ENCODE results near the gene KIF6. TPM values are rescaled to one million over a fixed set of nuclear protein-coding genes. Genes with fewer than 3 reads are reported as not detected.

Gene KIF6
- total RNA-seq, 1 donor from 2014 or later, result not detected

GRCh38 chr6:39553860-39554802 lies 171.1 kb downstream of the KIF6 start:
- DNase-seq (no peak), ATAC-seq (ENCODE audit: low read depth) (no peak)
- H3K27me3 Mint-ChIP-seq, result peaks cover 22% of the 10 kb centered on the region
- no peak overlapping the region for H3K27ac Mint-ChIP-seq
- intact Hi-C loops (cut with micrococcal nuclease), result no loop called here
- H3K4me3 Mint-ChIP-seq, result no peak overlapping the region
- POLR2A ChIA-PET, result no interaction called here
- TF ChIP-seq CTCF (IDR thresholded peaks at IDR 0.05), result no peak
- no peaks in the 10 kb centered on the region for H3K36me3 Mint-ChIP-seq (ENCODE audit: low read depth)
- H3K9me3 Mint-ChIP-seq, result no peaks in the 10 kb centered on the region
- no peaks in the 10 kb centered on the region for H3K4me1 Mint-ChIP-seq
- CTCF ChIA-PET, result no interaction called here

GRCh38 chr6:39553029-39553428 lies 172.2 kb downstream of the KIF6 start:
- H3K27ac Mint-ChIP-seq, result no peak overlapping the region
- H3K4me1 Mint-ChIP-seq, result no peaks in the 10 kb centered on the region
- POLR2A ChIA-PET, result no interaction called here
- TF ChIP-seq CTCF (IDR thresholded peaks at IDR 0.05), result no peak
- intact Hi-C loops (cut with micrococcal nuclease), result no loop called here
- no peaks in the 10 kb centered on the region for H3K9me3 Mint-ChIP-seq
- no peak for DNase-seq
- CTCF ChIA-PET, result no interaction called here
- ATAC-seq (ENCODE audit: low read depth), result no peak
- H3K36me3 Mint-ChIP-seq (ENCODE audit: low read depth), result no peaks in the 10 kb centered on the region
- peaks cover 22% of the 10 kb centered on the region for H3K27me3 Mint-ChIP-seq
- H3K4me3 Mint-ChIP-seq, result no peak overlapping the region

GRCh38 chr6:39550191-39550590 lies 175.0 kb downstream of the KIF6 start:
- Mint-ChIP-seq H3K27me3 (peaks cover 20% of the 10 kb centered on the region), H3K27ac (no peak overlapping the region), H3K4me3 (no peak overlapping the region), H3K9me3 (no peaks in the 10 kb centered on the region), H3K36me3 (ENCODE audit: low read depth) (no peaks in the 10 kb centered on the region), H3K4me1 (no peaks in the 10 kb centered on the region)
- intact Hi-C loops (cut with micrococcal nuclease), result no loop called here
- ChIA-PET CTCF (no interaction called here), POLR2A (no interaction called here)
- no peak for ATAC-seq (ENCODE audit: low read depth)
- no peak for DNase-seq
- no peak for TF ChIP-seq CTCF (IDR thresholded peaks at IDR 0.05)

GRCh38 chr6:39546731-39547130 lies 178.5 kb downstream of the KIF6 start:
- no peak for ATAC-seq (ENCODE audit: low read depth)
- no peak for TF ChIP-seq CTCF (IDR thresholded peaks at IDR 0.05)
- Mint-ChIP-seq H3K36me3 (ENCODE audit: low read depth) (no peaks in the 10 kb centered on the region), H3K4me1 (no peaks in the 10 kb centered on the region), H3K4me3 (no peak overlapping the region), H3K9me3 (no peaks in the 10 kb centered on the region), H3K27ac (no peak overlapping the region), H3K27me3 (peaks cover 11% of the 10 kb centered on the region)
- intact Hi-C loops (cut with micrococcal nuclease), result no loop called here
- no peak for DNase-seq
- CTCF ChIA-PET, result no interaction called here
- POLR2A ChIA-PET, result no interaction called here

- no peak for DNase-seq
- ChIA-PET CTCF (no interaction called here), POLR2A (no interaction called here)
- intact Hi-C loops (cut with micrococcal nuclease), result no loop called here
- ATAC-seq (ENCODE audit: low read depth), result no peak
- Mint-ChIP-seq H3K27ac (no peak overlapping the region), H3K36me3 (ENCODE audit: low read depth) (no peaks in the 10 kb centered on the region), H3K9me3 (no peaks in the 10 kb centered on the region), H3K4me1 (no peaks in the 10 kb centered on the region), H3K4me3 (no peak overlapping the region), H3K27me3 (peaks cover 3% of the 10 kb centered on the region)
- no peak for TF ChIP-seq CTCF (IDR thresholded peaks at IDR 0.05)
Observed at GRCh38 chr6:39543950-39544349, 181.3 kb downstream of the KIF6 start.
